ENCODE data around the gene MAP10.
A peak's percentile ranks its signal among the peaks of the same experiment; 100 is the strongest.

Gene MAP10

GRCh38 chr1:232844791-232845190, 39.6 kb downstream of the MAP10 start:
- no peak for DNase-seq (ENCODE audit: low read depth)
- no peak overlapping the region for H3K4me3 ChIP-seq (ENCODE audit: low read depth, low read length)

- no peak for DNase-seq (ENCODE audit: low read depth)
- H3K4me3 ChIP-seq (ENCODE audit: low read depth, low read length), result no peak overlapping the region
Observed at GRCh38 chr1:232845406-232845955, 40.3 kb downstream of the MAP10 start.

- H3K4me3 ChIP-seq (ENCODE audit: low read depth, low read length), result no peak overlapping the region
- DNase-seq (ENCODE audit: low read depth), result no peak
Observed at GRCh38 chr1:232851532-232851931, 46.3 kb downstream of the MAP10 start.

GRCh38 chr1:232853994-232854797, 49.0 kb downstream of the MAP10 start:
- no peak overlapping the region for H3K4me3 ChIP-seq (ENCODE audit: low read depth, low read length)
- DNase-seq (ENCODE audit: low read depth), result peak; percentile 10

- H3K4me3 ChIP-seq (ENCODE audit: low read depth, low read length), result no peak overlapping the region
- no peak for DNase-seq (ENCODE audit: low read depth)
Observed at GRCh38 chr1:232854798-232855159, 49.6 kb downstream of the MAP10 start.

- H3K4me3 ChIP-seq (ENCODE audit: low read depth, low read length), result no peak overlapping the region
- no peak for DNase-seq (ENCODE audit: low read depth)
Observed at GRCh38 chr1:232856541-232856940, 51.3 kb downstream of the MAP10 start.

All from skeletal muscle cell (primary cell).